HEK293 (cell line): ENCODE measurements around the gene ZNF426.

Source experiments
- FEZF1 ChIP-seq: fragments of 450-650 bp; formaldehyde crosslinking; IDR thresholded peaks from 2 replicates; pipeline ENCODE4 v1.5.1; 2016; ENCODE audit warnings: missing biosample characterization, missing genetic modification characterization
- ZNF138 ChIP-seq: fragments of 450-650 bp; formaldehyde crosslinking; IDR thresholded peaks from 2 replicates; pipeline ENCODE4 v1.5.1; 2016; ENCODE audit warnings: missing biosample characterization, missing genetic modification characterization, borderline replicate concordance

DNA sequence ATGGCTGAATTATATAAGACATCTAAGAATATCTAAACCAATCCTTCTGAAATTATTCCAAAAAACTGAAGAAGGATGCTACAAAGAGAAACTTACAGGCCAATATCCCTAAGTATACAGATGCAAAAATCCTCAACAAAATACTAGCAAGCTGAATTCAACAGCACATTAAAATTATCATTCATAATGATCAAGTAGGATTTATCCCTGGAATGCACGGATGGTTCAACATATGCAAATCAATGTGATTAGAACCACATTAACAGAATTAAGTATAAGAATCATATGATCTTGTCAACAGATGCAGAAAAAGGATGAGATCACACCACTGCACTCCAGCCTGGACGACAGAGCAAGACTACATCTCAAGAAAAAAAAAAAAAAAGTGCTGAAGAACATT lies 53.3 kb downstream of the ZNF426 start:
- TF ChIP-seq FEZF1 (tag by site-specific recombination) (no peak), ZNF138 (tag by site-specific recombination) (no peak)
